Neutrophil (primary cell): ENCODE measurements around the gene PKDREJ.
A peak's percentile ranks its signal among the peaks of the same experiment; 100 is the strongest.

Source experiments
- H3K27ac ChIP-seq: fragments of 200-600 bp; sonication (generic); 2 replicates; pipeline ENCODE4 v1.5.1; 2016; ENCODE audit warnings: mild to moderate bottlenecking, moderate library complexity
- H3K27me3 ChIP-seq: fragments of 200-600 bp; sonication (generic); 2 replicates; pipeline ENCODE4 v1.6.0; 2016; ENCODE audit warnings: mild to moderate bottlenecking
- H3K36me3 ChIP-seq: fragments of 200-600 bp; sonication (generic); 2 replicates; pipeline ENCODE4 v1.5.1; 2017
- H3K4me1 ChIP-seq, 2 experiments: fragments of 200-600 bp in 1 of 2; sonication (generic) in 1 of 2; 1 replicate in 1 of 2; 2 replicates in 1 of 2; pipeline versions ENCODE4 v1.5.1 to v1.6.1; 2013 to 2016; ENCODE audit warnings: low read depth in 1 of 2, low read length in 1 of 2, mild to moderate bottlenecking in 1 of 2, moderate library complexity in 1 of 2; ENCODE audit not compliant: control insufficient read depth in 1 of 2, insufficient read depth in 1 of 2
- H3K4me3 ChIP-seq, 2 experiments: fragments of 200-600 bp in 1 of 2; sonication (generic) in 1 of 2; 1 replicate in 1 of 2; 2 replicates in 1 of 2; pipeline ENCODE4 v1.5.1; 2013 to 2016; ENCODE audit warnings: low read depth in 1 of 2, low read length in 1 of 2, mild to moderate bottlenecking in 1 of 2, moderate library complexity in 1 of 2
- H3K9me3 ChIP-seq: fragments of 200-600 bp; sonication (generic); 2 replicates; pipeline ENCODE4 v1.5.1; 2016
- CTCF ChIP-seq: fragments of 200-600 bp; sonication (generic); IDR thresholded peaks from 2 replicates; pipeline ENCODE4 v1.5.1; 2016; ENCODE audit warnings: antibody characterized with exemption

Gene PKDREJ

GRCh38 chr22:46290843-46291785 is 28.0 kb upstream of the PKDREJ start:
- H3K4me1 ChIP-seq, result peaks cover 36 to 45% of the 10 kb centered on the region in 2 experiments
- TF ChIP-seq CTCF, result no peak

GRCh38 chr22:46290121-46290842 is 27.1 kb upstream of the PKDREJ start:
- Histone ChIP-seq H3K9me3 (no peaks in the 10 kb centered on the region), H3K4me1 (peaks cover 28 to 37% of the 10 kb centered on the region in 2 experiments), H3K4me3 (no peak overlapping the region), H3K27ac (no peak overlapping the region), H3K27me3 (no peaks in the 10 kb centered on the region), H3K36me3 (peaks cover 48% of the 10 kb centered on the region)
- TF ChIP-seq CTCF, result no peak

More at GRCh38 chr22:46290843-46291785, 28.0 kb upstream of the PKDREJ start:
- Histone ChIP-seq H3K4me3 (no peak overlapping the region), H3K27me3 (no peaks in the 10 kb centered on the region), H3K9me3 (no peaks in the 10 kb centered on the region), H3K36me3 (peaks cover 47% of the 10 kb centered on the region), H3K27ac (no peak overlapping the region)

- no peak for TF ChIP-seq CTCF
- H3K27me3 ChIP-seq, result no peaks in the 10 kb centered on the region
- H3K4me3 ChIP-seq, result no peak overlapping the region
- peaks cover 25 to 30% of the 10 kb centered on the region in 2 experiments for H3K4me1 ChIP-seq
- H3K9me3 ChIP-seq, result no peaks in the 10 kb centered on the region
- peaks cover 55% of the 10 kb centered on the region for H3K36me3 ChIP-seq
- peak overlapping the region; percentile 89 for H3K27ac ChIP-seq
Measured at GRCh38 chr22:46289244-46289891, 26.2 kb upstream of the PKDREJ start.

- Histone ChIP-seq H3K4me1 (peaks cover 25 to 30% of the 10 kb centered on the region in 2 experiments), H3K9me3 (no peaks in the 10 kb centered on the region), H3K27me3 (no peaks in the 10 kb centered on the region), H3K27ac (peak overlapping the region; percentile 89), H3K4me3 (peak overlapping the region; percentile 61 to 65), H3K36me3 (peaks cover 59% of the 10 kb centered on the region)
- TF ChIP-seq CTCF, result no peak
Measured at GRCh38 chr22:46288846-46289243, 25.7 kb upstream of the PKDREJ start.
